ENCODE results near the gene ASRGL1.

GRCh38 chr11:62344210-62344609 lies 7.0 kb downstream of the ASRGL1 start:
- TF ChIP-seq CTCF (IDR thresholded peaks at IDR 0.05) (no peak), POLR2A (IDR thresholded peaks at IDR 0.05) (no peak)
